Measurements from ENCODE around the gene SUN2.

Gene SUN2

DNA sequence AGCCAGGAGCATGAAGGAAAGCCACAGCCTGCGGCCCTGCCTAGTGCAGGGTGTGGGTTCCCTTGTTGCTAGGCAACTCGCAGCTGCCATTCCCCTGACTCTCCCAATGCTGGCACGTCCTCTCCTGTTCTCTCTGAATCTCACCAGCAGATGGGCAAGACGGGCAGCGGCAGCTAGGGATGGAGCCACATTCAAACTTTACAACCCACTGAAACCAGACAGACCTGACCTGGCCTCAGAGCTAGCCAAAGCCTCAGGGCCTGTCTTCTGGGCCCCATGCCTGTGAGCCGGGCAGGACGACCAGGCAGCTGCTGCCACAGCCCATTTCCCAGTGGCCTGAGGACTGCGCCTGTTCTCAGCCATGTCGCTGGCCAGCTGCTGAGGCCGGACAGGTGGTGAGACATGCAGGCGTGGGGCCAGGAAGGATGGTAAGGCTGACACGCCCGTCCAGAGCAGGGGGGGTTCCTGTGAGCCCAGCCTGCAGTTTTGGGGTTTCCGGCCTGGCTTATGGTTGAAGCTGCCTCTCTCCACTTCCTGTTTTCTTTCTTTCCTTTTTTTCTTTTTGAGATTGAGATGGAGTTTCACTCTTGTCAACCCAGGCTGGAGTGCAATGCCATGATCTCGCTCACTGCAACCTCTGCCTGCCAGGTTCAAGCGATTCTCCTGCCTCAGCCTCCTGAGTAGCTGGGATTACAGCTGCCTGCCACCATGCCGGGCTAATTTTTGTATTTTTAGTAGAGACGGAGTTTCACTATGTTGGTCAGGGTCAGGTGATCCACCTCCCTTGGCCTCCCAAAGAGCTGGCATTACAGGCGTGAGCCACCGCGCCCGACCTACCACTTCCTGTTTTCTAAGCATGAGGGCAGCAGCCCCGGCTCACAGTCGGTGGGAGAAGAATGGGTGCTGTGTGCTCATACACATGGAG, 4.1 kb downstream of the SUN2 start:
- DNase-seq: no peak

DNA sequence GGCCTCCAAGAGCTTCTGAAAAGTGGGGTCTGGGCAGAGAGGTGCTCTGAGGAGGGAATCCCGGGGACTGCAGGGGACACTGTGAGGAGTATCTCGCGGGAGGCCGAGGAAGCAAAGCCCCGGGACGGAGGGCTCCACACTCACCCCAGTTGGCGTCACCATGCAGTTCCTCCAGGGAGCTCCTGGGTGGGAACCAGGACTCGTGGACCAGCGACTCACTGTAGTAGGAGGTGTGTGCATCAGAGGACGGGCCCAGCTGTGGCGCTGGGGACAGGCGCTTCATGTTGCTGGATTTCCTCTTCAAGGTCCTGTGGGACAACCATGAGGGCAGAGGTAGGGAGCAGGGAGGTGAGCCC, 4.8 kb downstream of the SUN2 start:
- no peak for DNase-seq

DNA sequence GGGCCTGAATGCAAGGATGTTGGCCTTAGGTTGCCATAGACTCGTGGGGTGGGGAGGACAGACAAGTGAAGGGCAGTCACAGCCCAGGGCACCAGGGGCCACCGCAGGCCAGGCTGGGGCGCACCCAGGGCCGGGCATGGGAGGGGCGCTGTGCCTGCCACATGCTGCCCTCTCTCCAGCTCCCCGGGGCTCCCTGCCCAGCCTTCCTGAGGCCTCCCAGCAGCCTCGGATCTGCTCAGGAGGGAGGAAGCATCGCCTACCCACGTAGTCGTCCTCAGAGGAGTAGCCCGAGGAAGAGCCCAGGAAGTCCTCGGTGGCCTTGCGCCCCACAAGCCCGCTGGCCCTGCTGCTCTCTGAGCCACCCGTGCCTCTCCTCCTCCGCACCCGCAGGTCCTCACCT, 5.2 kb downstream of the SUN2 start:
- DNase-seq: no peak

DNA sequence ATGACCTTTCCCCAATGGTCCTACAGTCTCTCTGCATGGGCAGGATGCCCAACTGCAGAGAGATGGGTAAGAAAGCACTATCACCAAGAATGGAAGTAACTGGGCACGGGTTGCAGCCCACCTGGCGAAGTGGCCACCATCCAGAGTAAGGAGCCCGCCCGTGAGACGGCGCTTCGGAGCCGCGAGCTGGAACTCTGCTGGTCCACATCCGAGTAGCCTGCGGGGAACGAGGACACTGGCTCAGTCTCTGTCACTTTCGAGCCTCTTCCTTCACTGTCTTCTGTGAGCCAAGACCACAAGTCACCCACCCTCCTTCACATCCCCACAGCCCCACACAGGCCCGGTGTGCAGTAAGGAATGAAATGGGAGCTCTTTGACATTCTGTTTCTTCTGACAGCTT, 5.7 kb downstream of the SUN2 start:
- no peak for DNase-seq

DNA sequence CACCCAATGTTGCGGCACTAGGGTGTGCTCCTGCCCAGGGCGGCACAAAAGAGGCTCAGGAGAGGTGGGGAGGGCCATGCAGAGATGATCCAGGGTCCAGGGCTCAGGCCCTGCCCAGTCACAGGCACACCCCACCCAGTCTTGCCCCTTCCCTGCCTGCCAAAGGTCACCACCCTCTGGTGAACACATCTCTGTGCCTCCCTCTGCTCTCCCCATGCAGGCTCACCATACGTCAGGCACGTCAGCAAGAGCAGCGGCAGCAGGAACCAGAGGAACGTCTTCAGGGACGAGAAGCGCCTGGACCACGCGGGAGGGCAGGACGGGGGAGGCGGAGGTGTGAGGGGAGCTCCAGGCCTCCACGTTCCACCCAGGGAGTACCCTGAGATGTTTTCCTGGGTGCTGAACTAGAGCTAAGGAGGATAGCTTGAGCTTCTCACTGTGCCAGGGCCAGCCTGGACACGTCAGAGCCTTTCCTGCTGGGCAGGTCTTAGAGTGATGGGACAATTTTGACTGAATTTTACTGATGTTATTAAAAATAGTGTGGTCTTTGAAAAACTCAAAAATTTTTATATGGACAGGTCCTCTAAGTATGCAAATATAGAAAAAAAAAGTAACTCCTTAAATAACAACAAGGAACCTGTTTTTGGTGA, 7.2 kb downstream of the SUN2 start:
- DNase-seq: no peak

DNA sequence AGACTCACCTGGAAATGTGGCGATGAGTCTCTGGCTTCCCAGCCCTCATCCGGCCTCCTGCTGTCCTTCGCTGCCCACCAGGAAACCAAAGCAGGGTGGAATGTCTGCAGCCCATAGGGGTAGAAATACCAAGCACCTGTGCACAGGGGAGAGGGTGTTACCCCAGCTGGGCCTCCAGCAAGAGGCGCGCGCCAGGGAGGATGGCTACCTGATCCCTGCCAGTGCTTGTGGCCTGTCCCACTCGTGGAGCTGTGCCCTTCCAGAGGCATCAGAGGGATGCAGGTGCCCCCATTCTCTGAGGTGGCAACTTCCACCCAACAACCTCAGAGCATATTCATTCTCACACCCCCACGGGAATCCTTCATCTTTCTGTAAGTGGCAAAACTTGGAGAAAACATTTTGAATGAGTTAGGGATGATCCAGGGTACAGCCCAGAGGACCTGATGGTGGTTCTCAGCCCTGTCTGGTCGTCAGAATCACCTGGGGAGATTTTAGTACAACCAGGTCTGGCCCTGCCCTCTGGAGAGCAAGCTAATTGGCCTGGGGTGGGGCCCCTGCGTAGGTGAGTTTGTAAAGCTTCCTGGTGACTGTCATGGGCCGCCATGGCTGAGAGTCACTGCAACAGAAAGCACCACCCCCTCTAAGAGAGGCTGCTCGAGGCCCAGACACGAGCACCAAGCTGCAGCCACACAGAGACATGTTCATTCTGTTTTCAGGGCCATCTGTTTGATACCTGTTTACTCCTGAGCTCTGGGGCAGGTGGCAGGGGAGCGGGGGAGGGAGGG, 9.9 kb downstream of the SUN2 start:
- DNase-seq: peak; percentile 94

DNA sequence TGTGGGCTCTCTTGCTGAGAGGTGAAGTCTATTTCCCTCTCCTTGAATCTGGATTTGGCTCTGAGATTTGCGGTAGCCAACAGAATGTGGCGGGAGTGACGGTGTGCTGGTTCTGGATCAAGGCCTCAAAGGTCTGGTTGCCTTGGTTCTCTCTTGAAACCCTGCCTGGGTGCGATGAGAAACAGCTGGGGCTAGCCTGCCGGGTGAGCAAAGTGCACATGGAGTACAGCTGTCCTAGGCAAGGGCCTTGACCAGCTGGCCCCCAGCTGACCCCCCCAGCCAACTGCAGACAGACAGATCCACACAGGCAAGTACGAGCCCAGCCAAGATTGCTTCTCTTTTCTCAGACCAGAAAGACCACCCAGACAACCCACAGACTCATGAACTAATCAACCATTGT, 10.8 kb downstream of the SUN2 start:
- no peak for DNase-seq

DNA sequence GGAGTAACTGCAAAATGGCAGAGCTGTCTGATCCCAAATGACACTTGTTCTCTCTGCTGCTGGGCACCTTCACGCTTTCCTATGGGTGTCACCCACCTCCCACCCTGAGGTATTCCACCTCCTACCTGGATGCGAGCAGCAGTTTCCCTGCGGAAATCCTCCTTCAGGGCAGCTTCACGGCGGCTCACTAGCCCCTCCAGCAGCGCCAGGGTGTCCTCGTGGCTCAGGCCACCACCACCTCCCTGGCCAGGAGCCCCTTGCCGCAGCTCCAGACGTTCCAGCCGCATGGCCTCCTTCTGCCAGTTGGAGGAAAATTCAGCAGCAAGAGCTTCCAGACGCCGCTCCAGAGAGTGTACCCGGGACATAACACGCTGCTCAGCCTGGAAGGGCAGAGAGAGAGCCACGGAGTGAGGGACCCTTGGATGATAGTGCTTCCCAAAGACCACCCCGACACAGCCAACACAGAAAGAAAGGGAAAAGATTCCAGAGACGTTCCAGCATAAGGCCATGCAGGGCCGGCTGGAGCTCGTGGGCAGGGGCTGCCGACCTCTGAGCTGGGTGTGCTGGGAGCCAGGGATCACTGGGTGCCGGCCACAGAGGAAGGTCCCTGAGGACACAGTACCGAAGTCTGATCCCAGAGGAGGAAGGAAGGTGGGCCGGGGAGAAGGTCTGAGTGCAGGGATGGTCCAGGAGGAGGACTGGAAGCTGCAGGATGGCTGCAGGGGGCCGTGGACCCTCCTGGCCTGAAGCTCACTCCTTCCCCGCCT, 13.4 kb downstream of the SUN2 start:
- no peak for DNase-seq

DNA sequence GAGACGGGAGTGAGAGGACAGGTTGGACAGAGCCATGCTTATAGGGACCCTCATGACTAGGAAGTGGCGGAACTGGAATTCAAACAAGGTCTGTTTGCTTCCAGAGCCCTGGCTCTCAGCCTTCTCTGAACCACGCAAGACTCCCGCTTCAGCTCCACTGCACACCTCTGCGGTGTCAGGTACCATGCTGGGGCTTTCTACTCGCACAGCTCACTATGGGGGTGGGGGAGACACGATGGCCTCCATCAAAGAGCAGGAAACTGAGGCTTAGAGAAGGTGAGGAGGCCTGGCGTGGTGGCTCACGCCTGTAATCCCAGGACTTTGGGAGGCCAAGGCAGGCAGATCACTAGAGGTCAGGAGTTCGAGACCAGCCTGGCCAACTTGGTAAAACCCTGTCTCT, 14.2 kb downstream of the SUN2 start:
- no peak for DNase-seq

DNA sequence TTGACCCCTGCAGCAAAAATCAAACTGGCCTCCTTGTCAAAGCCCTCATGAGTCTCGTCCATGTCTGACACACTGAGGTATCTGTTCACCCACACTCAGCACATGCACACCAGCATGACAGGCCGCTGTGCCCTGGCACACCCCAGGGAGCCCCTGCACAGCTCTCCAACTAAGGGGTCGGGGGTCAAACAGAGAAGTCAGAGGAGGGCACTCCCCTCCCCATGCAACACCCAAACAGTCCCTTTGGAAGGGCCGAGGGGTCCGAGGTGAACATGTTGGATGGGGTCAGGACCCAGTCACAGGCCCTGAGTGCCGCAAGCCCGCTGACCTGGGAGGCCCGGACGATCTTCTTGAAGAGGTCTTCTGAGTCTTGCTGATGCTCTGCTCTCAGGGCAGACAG, 14.6 kb downstream of the SUN2 start:
- DNase-seq: no peak

DNA sequence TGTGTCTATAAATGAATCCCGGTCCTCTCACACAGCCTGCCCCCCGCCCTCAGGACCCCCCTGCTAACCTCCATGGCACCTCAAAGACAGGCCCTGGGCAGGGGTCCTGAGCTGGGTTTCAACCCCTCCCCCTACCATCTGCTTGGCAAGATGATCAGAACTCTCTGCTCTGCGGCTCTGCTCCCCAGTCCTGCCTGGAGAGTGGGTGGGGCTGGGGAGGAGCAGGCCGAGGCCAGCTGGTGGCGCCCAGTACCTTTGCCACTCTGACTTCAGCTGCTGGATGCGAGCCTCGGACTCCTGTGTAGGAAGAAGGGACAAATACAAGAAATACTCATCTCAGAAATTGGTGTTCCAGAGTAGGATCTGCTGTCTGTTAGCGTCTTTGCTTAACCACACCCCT, 15.0 kb downstream of the SUN2 start:
- DNase-seq: peak; percentile 18

DNA sequence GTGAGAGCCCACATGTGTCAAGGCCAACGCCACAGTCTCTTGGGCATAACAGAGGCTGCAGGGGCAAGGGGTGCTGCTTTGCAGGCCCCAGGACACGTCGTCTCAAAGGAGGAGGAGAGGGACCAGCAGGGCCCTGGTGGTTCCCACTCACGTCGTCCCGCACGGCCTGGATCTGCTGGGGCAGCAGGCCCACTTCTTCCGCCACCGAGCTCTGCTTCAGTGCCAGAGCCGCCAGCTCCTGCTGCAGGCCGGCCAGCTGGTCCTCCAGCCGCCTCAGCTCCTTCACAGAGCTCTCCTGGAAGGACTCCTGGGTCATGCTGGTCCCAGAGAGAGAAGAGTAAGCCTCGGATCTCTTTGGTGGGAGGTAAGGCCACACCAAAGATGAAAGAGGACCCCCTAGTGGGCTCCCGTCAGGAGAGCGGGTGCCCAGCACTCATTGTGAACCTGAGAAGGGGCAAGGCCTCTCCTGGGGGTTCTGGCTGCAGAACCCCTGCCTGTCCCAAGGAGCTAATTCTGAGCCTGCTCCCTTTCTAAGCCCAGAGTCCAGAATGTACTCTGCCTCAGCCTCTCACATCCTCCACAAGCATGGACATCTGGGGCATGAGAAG, 15.6 kb downstream of the SUN2 start:
- no peak for DNase-seq

DNA sequence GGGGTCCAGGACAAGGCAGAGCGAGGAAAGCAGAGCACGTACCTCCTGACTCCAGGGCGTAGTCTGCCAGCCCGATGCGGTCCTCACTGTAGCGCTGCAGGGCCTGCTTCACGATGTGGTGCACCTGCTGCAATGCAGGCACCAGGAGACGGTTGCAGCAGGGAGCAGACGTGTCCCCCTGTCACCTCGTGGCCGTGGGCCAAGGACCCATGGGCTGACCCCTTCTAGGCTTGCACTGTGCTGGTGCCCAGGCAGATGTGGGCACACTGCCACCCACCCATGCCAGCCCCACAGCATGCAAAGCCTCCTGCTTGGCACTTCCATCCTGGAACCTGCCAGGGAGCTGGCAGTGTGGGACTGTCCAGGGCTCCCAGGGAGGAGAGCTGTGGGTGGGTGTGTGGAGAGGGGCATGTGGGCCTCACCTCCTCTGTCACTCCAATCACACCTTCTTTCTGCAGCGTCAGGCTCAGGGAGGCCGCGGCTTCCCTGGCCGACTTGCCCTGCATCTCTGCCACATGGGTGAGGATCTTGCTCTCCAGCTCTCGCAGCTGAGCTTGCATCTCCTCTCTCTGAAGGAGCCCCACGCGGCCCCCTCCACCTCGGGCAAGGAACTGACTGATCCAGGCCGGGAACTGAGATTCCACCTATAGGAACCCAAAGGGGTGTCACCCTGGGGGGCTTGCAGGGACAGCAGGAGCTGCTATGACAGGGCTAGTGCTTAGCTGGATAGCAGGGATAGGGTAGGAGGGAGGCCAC, 16.3 kb downstream of the SUN2 start:
- DNase-seq: no peak

DNA sequence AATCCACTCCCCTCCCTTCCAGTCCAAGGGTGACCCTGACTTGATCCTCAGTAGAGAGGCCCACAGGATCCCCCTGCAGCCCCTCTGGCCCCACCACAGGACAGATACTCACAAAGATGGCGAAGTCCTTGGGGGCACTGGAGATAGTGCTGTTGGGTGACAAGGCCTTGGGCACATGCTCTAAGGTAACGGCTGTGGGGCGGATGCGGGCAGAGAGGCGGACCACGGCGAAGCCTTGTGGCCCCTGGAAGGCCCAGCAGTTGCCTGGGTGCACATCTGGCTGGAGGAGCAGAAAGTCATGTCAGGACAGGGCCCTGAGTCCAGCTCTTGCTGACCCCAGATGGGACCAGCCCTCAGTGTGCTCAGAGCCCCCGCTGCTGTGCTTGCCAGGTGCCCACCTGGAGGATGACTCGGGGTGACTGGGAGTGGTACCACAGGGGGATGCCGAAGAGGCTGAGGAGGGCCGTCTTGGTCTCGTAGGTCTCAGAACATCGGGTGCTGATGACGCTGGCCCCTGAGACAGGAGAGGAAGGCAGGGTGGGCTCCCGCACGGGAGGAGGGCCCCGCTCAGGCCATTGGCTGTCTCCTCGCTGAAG, 17.2 kb downstream of the SUN2 start:
- no peak for DNase-seq

DNA sequence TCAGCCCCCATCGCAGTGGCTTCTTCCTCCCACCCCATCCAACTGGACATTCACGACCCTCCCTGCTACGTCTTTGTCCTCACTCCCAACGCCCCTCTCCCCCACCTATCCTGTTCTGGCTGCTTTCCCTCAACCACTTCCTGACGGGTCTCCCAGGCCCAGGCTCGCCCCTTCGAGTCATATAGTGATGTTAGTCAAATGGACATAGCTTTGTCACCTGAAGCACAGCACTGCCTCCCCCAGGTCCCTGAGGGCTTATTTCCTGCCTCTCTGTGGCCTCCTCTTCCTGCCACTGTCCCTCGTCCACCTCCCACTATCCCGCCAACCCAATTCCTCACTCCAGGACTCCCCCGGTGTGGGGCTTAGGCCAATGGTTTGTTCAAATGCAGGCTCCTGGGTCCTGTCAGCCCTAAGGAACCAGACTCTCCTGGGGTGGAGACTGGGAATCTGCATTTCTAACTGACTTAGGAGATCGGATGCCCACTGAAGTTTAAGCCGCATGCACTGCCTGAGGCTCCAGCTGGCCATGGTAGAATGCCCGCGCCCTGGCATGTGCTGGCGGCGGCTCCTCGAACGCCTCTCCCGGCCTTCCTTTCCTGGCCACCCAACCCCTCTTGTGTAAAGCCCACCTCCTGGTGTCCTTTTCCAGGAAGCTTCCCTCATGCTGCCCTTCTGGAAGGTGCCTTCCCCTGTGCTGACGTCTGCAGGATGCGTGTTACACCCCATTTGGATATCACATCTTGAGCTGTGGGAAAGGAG, 18.3 kb downstream of the SUN2 start:
- no peak for DNase-seq

DNA sequence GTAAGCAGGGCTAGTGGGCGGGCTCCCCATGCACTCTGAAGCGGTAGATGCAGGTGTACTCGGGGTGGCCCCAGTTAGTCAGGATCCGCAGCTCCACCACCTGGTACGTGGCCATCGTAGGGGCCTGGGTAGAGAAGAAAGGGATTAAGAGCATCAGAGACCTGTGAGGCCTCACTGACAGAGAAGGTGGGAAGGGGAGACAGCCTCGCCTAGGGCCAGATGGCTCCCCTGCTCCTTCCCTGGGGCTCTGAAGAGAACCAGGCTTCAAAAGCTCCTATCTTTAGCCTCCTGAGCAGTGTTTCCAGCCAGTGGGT, 19.6 kb downstream of the SUN2 start:
- DNase-seq: peak; percentile 61

DNA sequence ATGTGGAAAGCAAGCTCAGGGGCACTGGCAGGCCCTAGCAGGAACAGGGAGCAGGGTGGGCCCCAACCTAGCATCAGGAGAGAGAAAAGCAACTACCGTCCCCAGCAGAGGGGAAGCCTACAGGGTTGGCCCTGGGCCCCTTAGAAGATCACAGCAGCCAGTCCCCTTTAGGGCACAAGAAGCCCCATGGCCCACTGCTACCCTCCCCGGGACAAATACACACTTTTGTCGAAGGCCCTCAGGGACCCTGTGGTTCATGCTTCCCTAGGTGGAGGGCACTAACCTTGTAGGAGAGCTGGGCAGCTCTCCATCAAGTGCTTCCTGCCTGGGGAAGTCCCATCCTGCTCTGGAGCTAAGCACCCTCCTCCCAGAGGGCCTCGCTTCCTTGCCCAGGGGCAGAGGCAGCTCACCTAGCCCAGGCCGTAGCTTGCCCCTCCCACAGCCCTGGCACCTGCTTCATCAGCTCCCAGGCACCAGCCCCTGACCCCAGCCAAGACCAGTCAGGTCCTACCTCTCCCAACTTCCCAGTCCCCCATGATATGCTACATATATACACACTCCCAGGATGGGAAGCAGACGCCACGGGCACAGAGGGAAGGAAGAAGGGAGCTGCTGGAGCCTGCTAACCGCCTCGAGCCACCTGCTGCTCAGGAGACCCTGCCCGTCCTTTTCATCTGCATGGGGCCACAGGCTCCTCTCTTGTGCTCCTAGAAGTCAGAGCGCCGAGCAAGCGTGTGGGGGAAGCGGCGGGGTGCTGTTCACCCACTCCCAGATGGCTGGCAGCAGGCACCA, 20.1 kb downstream of the SUN2 start:
- no peak for DNase-seq

DNA sequence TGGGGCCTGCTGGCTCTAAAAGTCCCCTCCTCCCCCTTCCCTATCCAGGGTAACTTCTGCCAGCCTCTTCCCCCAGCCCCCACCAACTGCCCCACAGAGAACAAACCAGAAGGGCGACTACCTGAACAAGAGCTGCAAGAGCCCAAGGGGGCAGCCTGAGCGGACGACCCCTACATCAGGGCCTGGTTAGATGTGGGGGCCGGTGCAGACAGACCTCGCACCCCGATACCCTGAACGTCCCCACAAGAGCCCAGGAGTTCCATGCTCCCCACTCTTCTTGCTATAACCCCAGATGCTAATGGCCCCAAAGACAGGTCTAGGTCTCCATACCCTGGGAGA, 20.7 kb downstream of the SUN2 start:
- DNase-seq: no peak

DNA sequence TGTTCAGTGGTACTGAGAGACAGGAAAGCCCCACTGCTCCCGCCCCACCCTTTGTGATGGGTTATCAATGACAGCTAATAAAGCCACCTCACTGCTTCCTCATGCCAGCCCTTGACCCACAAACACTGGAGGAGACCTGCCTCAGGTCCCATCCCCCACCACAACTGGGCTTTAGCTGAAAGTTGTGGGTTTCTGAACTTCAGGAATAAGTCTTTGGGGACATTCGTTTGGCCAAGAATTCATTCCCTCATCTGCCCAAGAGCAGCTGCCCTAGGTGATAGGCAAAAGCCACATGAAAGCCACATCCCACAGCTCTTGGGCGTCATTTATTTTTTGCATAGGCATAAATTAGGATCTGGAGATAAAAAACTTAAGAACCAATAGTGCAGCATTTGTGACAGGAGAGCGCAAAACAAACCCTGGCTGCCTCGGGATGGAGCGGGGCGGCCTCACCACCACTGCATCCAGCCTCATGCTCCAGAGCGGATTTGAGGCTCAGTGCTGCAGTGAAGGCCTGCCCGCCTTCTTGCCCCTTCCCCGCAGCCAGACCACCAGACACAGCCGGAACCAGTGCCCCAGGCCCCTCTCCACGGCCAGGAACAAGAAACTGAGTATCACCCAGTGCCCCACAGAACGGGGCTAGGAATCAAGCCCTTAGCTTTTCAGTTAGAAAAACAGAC, 21.2 kb downstream of the SUN2 start:
- DNase-seq: no peak

All from NCI-H2171 treated with DMSO at 0.1 percent for 48 hours (cell line).